ENCODE results near the gene NAXD.

Gene NAXD

GRCh38 chr13:110682746-110683145 is 67.4 kb downstream of the NAXD start:
- H3K36me3 ChIP-seq (ENCODE audit: control insufficient read depth, low read depth, low read length), result peaks cover 23% of the 10 kb centered on the region
- H3K9ac ChIP-seq (ENCODE audit: low read length), result no peak overlapping the region
- H3K27me3 ChIP-seq (ENCODE audit: control insufficient read depth, insufficient read depth, low read length), result no peaks in the 10 kb centered on the region
- H3K4me3 ChIP-seq (ENCODE audit: low read length), result no peak overlapping the region
- H3K9me3 ChIP-seq (ENCODE audit: control insufficient read depth, low read depth, low read length), result no peaks in the 10 kb centered on the region
- H3K27ac ChIP-seq (ENCODE audit: low read length), result no peak overlapping the region
- no peaks in the 10 kb centered on the region for H3K4me1 ChIP-seq (ENCODE audit: control insufficient read depth, low read depth, low read length)

GRCh38 chr13:110683203-110683883 is 68.0 kb downstream of the NAXD start:
- H3K9me3 ChIP-seq (ENCODE audit: control insufficient read depth, low read depth, low read length), result no peaks in the 10 kb centered on the region
- peaks cover 27% of the 10 kb centered on the region for H3K36me3 ChIP-seq (ENCODE audit: control insufficient read depth, low read depth, low read length)
- no peaks in the 10 kb centered on the region for H3K27me3 ChIP-seq (ENCODE audit: control insufficient read depth, insufficient read depth, low read length)
- no peak overlapping the region for H3K4me3 ChIP-seq (ENCODE audit: low read length)
- H3K9ac ChIP-seq (ENCODE audit: low read length), result no peak overlapping the region
- H3K27ac ChIP-seq (ENCODE audit: low read length), result no peak overlapping the region
- no peaks in the 10 kb centered on the region for H3K4me1 ChIP-seq (ENCODE audit: control insufficient read depth, low read depth, low read length)

- peaks cover 25% of the 10 kb centered on the region for H3K36me3 ChIP-seq (ENCODE audit: control insufficient read depth, low read depth, low read length)
Observed at GRCh38 chr13:110683921-110684320, 68.6 kb downstream of the NAXD start.

GRCh38 chr13:110684388-110685056 is 69.2 kb downstream of the NAXD start:
- no peaks in the 10 kb centered on the region for H3K4me1 ChIP-seq (ENCODE audit: control insufficient read depth, low read depth, low read length)
- H3K36me3 ChIP-seq (ENCODE audit: control insufficient read depth, low read depth, low read length), result peaks cover 26% of the 10 kb centered on the region
- H3K9ac ChIP-seq (ENCODE audit: low read length), result no peak overlapping the region
- H3K27ac ChIP-seq (ENCODE audit: low read length), result no peak overlapping the region
- no peak overlapping the region for H3K4me3 ChIP-seq (ENCODE audit: low read length)
- no peaks in the 10 kb centered on the region for H3K27me3 ChIP-seq (ENCODE audit: control insufficient read depth, insufficient read depth, low read length)
- H3K9me3 ChIP-seq (ENCODE audit: control insufficient read depth, low read depth, low read length), result no peaks in the 10 kb centered on the region

More at GRCh38 chr13:110683921-110684320, 68.6 kb downstream of the NAXD start:
- Histone ChIP-seq H3K9ac (ENCODE audit: low read length) (no peak overlapping the region), H3K27ac (ENCODE audit: low read length) (no peak overlapping the region), H3K4me3 (ENCODE audit: low read length) (no peak overlapping the region), H3K27me3 (ENCODE audit: control insufficient read depth, insufficient read depth, low read length) (no peaks in the 10 kb centered on the region), H3K9me3 (ENCODE audit: control insufficient read depth, low read depth, low read length) (no peaks in the 10 kb centered on the region), H3K4me1 (ENCODE audit: control insufficient read depth, low read depth, low read length) (no peaks in the 10 kb centered on the region)

- H3K9me3 ChIP-seq (ENCODE audit: control insufficient read depth, low read depth, low read length), result no peaks in the 10 kb centered on the region
- H3K9ac ChIP-seq (ENCODE audit: low read length), result no peak overlapping the region
- H3K36me3 ChIP-seq (ENCODE audit: control insufficient read depth, low read depth, low read length), result peaks cover 28% of the 10 kb centered on the region
- no peak overlapping the region for H3K4me3 ChIP-seq (ENCODE audit: low read length)
- no peaks in the 10 kb centered on the region for H3K4me1 ChIP-seq (ENCODE audit: control insufficient read depth, low read depth, low read length)
- no peaks in the 10 kb centered on the region for H3K27me3 ChIP-seq (ENCODE audit: control insufficient read depth, insufficient read depth, low read length)
- no peak overlapping the region for H3K27ac ChIP-seq (ENCODE audit: low read length)
Observed at GRCh38 chr13:110685305-110686020, 70.1 kb downstream of the NAXD start.

- peaks cover 21% of the 10 kb centered on the region for H3K36me3 ChIP-seq (ENCODE audit: control insufficient read depth, low read depth, low read length)
- no peaks in the 10 kb centered on the region for H3K9me3 ChIP-seq (ENCODE audit: control insufficient read depth, low read depth, low read length)
- H3K4me1 ChIP-seq (ENCODE audit: control insufficient read depth, low read depth, low read length), result no peaks in the 10 kb centered on the region
- H3K4me3 ChIP-seq (ENCODE audit: low read length), result no peak overlapping the region
- no peak overlapping the region for H3K9ac ChIP-seq (ENCODE audit: low read length)
- no peak overlapping the region for H3K27ac ChIP-seq (ENCODE audit: low read length)
- no peaks in the 10 kb centered on the region for H3K27me3 ChIP-seq (ENCODE audit: control insufficient read depth, insufficient read depth, low read length)
Observed at GRCh38 chr13:110687736-110688135, 72.4 kb downstream of the NAXD start.

GRCh38 chr13:110689041-110689440 is 73.7 kb downstream of the NAXD start:
- no peak overlapping the region for H3K9ac ChIP-seq (ENCODE audit: low read length)
- H3K4me3 ChIP-seq (ENCODE audit: low read length), result no peak overlapping the region
- no peaks in the 10 kb centered on the region for H3K9me3 ChIP-seq (ENCODE audit: control insufficient read depth, low read depth, low read length)
- H3K36me3 ChIP-seq (ENCODE audit: control insufficient read depth, low read depth, low read length), result peaks cover 19% of the 10 kb centered on the region
- H3K27me3 ChIP-seq (ENCODE audit: control insufficient read depth, insufficient read depth, low read length), result no peaks in the 10 kb centered on the region
- no peaks in the 10 kb centered on the region for H3K4me1 ChIP-seq (ENCODE audit: control insufficient read depth, low read depth, low read length)
- no peak overlapping the region for H3K27ac ChIP-seq (ENCODE audit: low read length)
